Breast epithelium (tissue), 3 donors: ENCODE measurements around the gene SNPH.

Source experiments
- CTCF ChIP-seq, 3 donors: fragments of 450-650 bp; IDR thresholded peaks; one replicate each; pipeline ENCODE4 v1.5.1; 2016 to 2017; ENCODE audit warnings: antibody characterized with exemption in 3 of 3, mild to moderate bottlenecking in 3 of 3, moderate library complexity in 3 of 3
- POLR2A ChIP-seq: fragments of 450-650 bp; IDR thresholded peaks from one replicate; pipeline ENCODE4 v1.6.1; 2016; ENCODE audit warnings: antibody characterized with exemption, mild to moderate bottlenecking, moderate library complexity
- POLR2AphosphoS5 ChIP-seq, 3 donors: sonication (generic); formaldehyde crosslinking; IDR thresholded peaks; one replicate each; pipeline ENCODE4 v1.6.1; 2017; ENCODE audit warnings: antibody characterized with exemption in 3 of 3

GRCh38 chr20:1291191-1291741 lies 25.2 kb downstream of the SNPH start:
- TF ChIP-seq POLR2AphosphoS5 (IDR thresholded peaks at IDR 0.05) (no peak), CTCF (IDR thresholded peaks at IDR 0.05) (no peak), POLR2A (no peak)
